HepG2 (cell line): ENCODE data around the gene ATP2B3. TPM values are rescaled to one million over a fixed set of nuclear protein-coding genes. Genes with fewer than 3 reads are reported as not detected.
A peak's percentile ranks its signal among the peaks of the same experiment; 100 is the strongest.

ENCODE experiments used
- AKNA ChIP-seq: sonication (generic); formaldehyde crosslinking; IDR thresholded peaks from 2 replicates; pipeline ENCODE4 v1.4.0; 2020; ENCODE audit warnings: missing genetic modification reagents, borderline replicate concordance
- ARNT2 ChIP-seq: sonication (generic); formaldehyde crosslinking; IDR thresholded peaks from 2 replicates; pipeline ENCODE4 v1.8.0; 2022; ENCODE audit warnings: mild to moderate bottlenecking, low read depth, missing genetic modification reagents, moderate library complexity
- BRD4 ChIP-seq: sonication (generic); formaldehyde crosslinking; IDR thresholded peaks from 2 replicates; pipeline ENCODE4 v1.4.0; 2020; ENCODE audit warnings: missing genetic modification reagents
- GABPA ChIP-seq, 2 experiments: IDR thresholded peaks; 2 replicates each; pipeline ENCODE4 v1.6.1; 2011 to 2016; ENCODE audit warnings: low read depth in 2 of 2, low read length in 1 of 2, missing biosample characterization in 1 of 2, missing genetic modification characterization in 1 of 2
- HMGXB4 ChIP-seq, 2 experiments: sonication (generic) in 1 of 2; formaldehyde crosslinking in 1 of 2; IDR thresholded peaks; 2 replicates each; pipeline versions ENCODE4 v1.4.0 to v1.6.1; 2018 to 2020; ENCODE audit warnings: missing genetic modification reagents in 2 of 2, borderline replicate concordance in 1 of 2, low read depth in 1 of 2, mild to moderate bottlenecking in 1 of 2, missing biosample characterization in 1 of 2
- KDM5B ChIP-seq: sonication (generic); formaldehyde crosslinking; IDR thresholded peaks from 2 replicates; pipeline ENCODE4 v1.4.0; 2020; ENCODE audit warnings: missing genetic modification reagents, mild to moderate bottlenecking, borderline replicate concordance
- MXI1 ChIP-seq: IDR thresholded peaks from 3 replicates; pipeline ENCODE4 v1.6.1; 2012; ENCODE audit warnings: low read depth, low read length, inconsistent platforms, borderline replicate concordance
- PBX3 ChIP-seq: sonication (generic); formaldehyde crosslinking; IDR thresholded peaks from 2 replicates; pipeline ENCODE4 v1.8.1; 2023; ENCODE audit warnings: missing genetic modification reagents, inconsistent platforms, borderline replicate concordance
- PHB2 ChIP-seq: fragments of 450-650 bp; IDR thresholded peaks from 2 replicates; pipeline ENCODE4 v1.6.1; 2018; ENCODE audit not compliant: partially characterized antibody
- POLR2A ChIP-seq, 2 experiments: IDR thresholded peaks; 2 replicates each; pipeline ENCODE4 v1.6.1; 2011; ENCODE audit warnings: low read depth in 2 of 2, low read length in 2 of 2, mild to moderate bottlenecking in 1 of 2, moderate library complexity in 1 of 2; ENCODE audit not compliant: insufficient read depth in 1 of 2
- TFDP1 ChIP-seq: IDR thresholded peaks from 2 replicates; pipeline ENCODE4 v1.6.1; 2016; ENCODE audit warnings: missing compliant biosample characterization, missing genetic modification reagents, borderline replicate concordance
- ZBTB46 ChIP-seq: sonication (generic); formaldehyde crosslinking; IDR thresholded peaks from 2 replicates; pipeline ENCODE4 v1.4.0; 2020; ENCODE audit warnings: mild to moderate bottlenecking, missing genetic modification reagents, borderline replicate concordance
- ZSCAN20 ChIP-seq: sonication (generic); formaldehyde crosslinking; IDR thresholded peaks from 2 replicates; pipeline ENCODE4 v1.4.0; 2020; ENCODE audit warnings: missing genetic modification reagents, mild to moderate bottlenecking, borderline replicate concordance
- polyA plus RNA-seq, 8 experiments: library from polyadenylated mRNA; depleted of rRNA in 3 of 8; stranded (reverse) in 7 of 8; unstranded in 1 of 8; fragments of >200 nt; fragmentation: Illumina TruSeq in 4 of 8; extraction: Trizol in 4 of 8; gene quantifications; 2 replicates each; pipeline versions ENCODE4 v1.2.1 to v1.2.3, GENCODE V29; 2011 to 2016; ENCODE audit warnings: low read depth in 4 of 8, missing spikeins in 1 of 8, mixed read lengths in 1 of 8; ENCODE audit not compliant: insufficient read depth in 1 of 8
- total RNA-seq, 5 experiments: library from RNA; depleted of rRNA; stranded (reverse); fragments of >200 nt; fragmentation: Illumina TruSeq; extraction: Trizol; gene quantifications; 2 replicates each; pipeline ENCODE4 v1.2.3, GENCODE V29; 2016; ENCODE audit warnings: low read depth in 1 of 5

Gene ATP2B3
- total and polyA plus RNA-seq, 2 of the 13 experiments (the other 11 are each of a cell fraction or from before 2014, with no cell fraction given), result not detected

GRCh38 chrX:153470411-153471363 lies 46.8 kb upstream of the ATP2B3 start, which contains the start of gene HAUS7 (continued):
- TF ChIP-seq PBX3 (CRISPR knock-in tag), result no peak
- TF ChIP-seq KDM5B (CRISPR knock-in tag), result no peak; the same call in 1 of the 2 replicates
- TF ChIP-seq PHB2, result no peak
- TF ChIP-seq ZBTB46 (CRISPR knock-in tag), result no peak
- TF ChIP-seq TFDP1 (CRISPR knock-in tag), result peak; percentile 84; the same call in 1 of the 2 replicates
- no peak for TF ChIP-seq GABPA (IDR thresholded peaks at IDR 0.05; ENCODE audit: low read depth, low read length)
- no peak for TF ChIP-seq GABPA (CRISPR knock-in tag; IDR thresholded peaks at IDR 0.05; ENCODE audit: low read depth)
- TF ChIP-seq MXI1, result peak; percentile 5; the same call in 1 of the 3 replicates
- TF ChIP-seq ZSCAN20 (CRISPR knock-in tag), result 0 out of 2 replicates have a peak, but pooled peaks have one; percentile 34
- TF ChIP-seq POLR2A (IDR thresholded peaks at IDR 0.05; ENCODE audit: insufficient read depth in 1 of 2, low read depth in 2 of 2, low read length in 2 of 2), result peak in 1 of 2 experiments; percentile 35; a peak in 1 of 4 replicates
- no peak for TF ChIP-seq AKNA (CRISPR knock-in tag)
- peak; percentile 23 to 55; a peak in 1 of 4 replicates for TF ChIP-seq HMGXB4 (CRISPR knock-in tag; IDR thresholded peaks at IDR 0.05; ENCODE audit: borderline replicate concordance in 1 of 2, low read depth in 1 of 2)
- TF ChIP-seq ARNT2, result no peak
- TF ChIP-seq BRD4 (CRISPR knock-in tag), result no peak
